Peyer's patch (tissue), 4 donors: ENCODE results near the gene VSIR. TPM values are rescaled to one million over a fixed set of nuclear protein-coding genes. Genes with fewer than 3 reads are reported as not detected.

ENCODE experiments used
- DNase-seq, 3 donors: peaks; one replicate each; pipeline ENCODE4 v3.0.0-alpha.2; 2017 to 2019
- H3K27ac ChIP-seq, 4 donors: fragments of 200-600 bp; sonication (generic); one replicate each; pipeline ENCODE4 v1.5.1; 2016 to 2019
- H3K27me3 ChIP-seq, 2 donors: fragments of 200-600 bp; sonication (generic); one replicate each; pipeline ENCODE4 v1.5.1; 2019
- H3K36me3 ChIP-seq, 3 donors: fragments of 200-600 bp; sonication (generic); one replicate each; pipeline ENCODE4 v1.5.1; 2016 to 2019
- H3K4me1 ChIP-seq, 4 donors: fragments of 200-600 bp; sonication (generic); one replicate each; pipeline ENCODE4 v1.5.1; 2016 to 2019
- H3K4me3 ChIP-seq, 4 donors: fragments of 200-600 bp; sonication (generic); 1 replicate in 3 of 4; 2 replicates in 1 of 4; pipeline ENCODE4 v1.5.1; 2016 to 2019; ENCODE audit warnings: mild to moderate bottlenecking in 1 of 4
- H3K9me3 ChIP-seq, 4 donors: fragments of 200-600 bp; sonication (generic); one replicate each; pipeline ENCODE4 v1.5.1; 2016 to 2019; ENCODE audit warnings: mild to moderate bottlenecking in 1 of 4
- POLR2A ChIP-seq, 2 donors: fragments of 450-650 bp; IDR thresholded peaks; one replicate each; pipeline ENCODE4 v1.5.1; 2017; ENCODE audit warnings: antibody characterized with exemption in 2 of 2, mild to moderate bottlenecking in 2 of 2, moderate library complexity in 2 of 2
- total RNA-seq, 4 donors: library from RNA; depleted of rRNA; stranded (reverse); fragments of >200 nt; gene quantifications; one replicate each; pipeline ENCODE4 v1.1.0, GENCODE V29; 2016
- TF ChIP-seq, protein P1 (sequence below), 6 experiments: fragments of 450-650 bp in 4 of 6; fragments of 200-600 bp in 2 of 6; sonication (generic) in 1 of 6; IDR thresholded peaks; one replicate each; pipeline ENCODE4 v1.5.1; 2017 to 2019; ENCODE audit warnings: antibody characterized with exemption in 6 of 6, mild to moderate bottlenecking in 3 of 6, moderate library complexity in 1 of 6

Gene VSIR
- total RNA-seq, 4 donors from 2014 or later, result 38.0 to 169 (median 127) TPM

- Histone ChIP-seq H3K4me1 (peaks cover 19 to 44% (median 43%) of the 10 kb centered on the region in 4 donors), H3K36me3 (no peaks in the 10 kb centered on the region), H3K27me3 (no peaks in the 10 kb centered on the region), H3K27ac (no peak overlapping the region), H3K9me3 (no peaks in the 10 kb centered on the region), H3K4me3 (no peak overlapping the region)
- DNase-seq, result no peak
- no peak for TF ChIP-seq POLR2A (IDR thresholded peaks at IDR 0.05)
- TF ChIP-seq, protein P1, sequence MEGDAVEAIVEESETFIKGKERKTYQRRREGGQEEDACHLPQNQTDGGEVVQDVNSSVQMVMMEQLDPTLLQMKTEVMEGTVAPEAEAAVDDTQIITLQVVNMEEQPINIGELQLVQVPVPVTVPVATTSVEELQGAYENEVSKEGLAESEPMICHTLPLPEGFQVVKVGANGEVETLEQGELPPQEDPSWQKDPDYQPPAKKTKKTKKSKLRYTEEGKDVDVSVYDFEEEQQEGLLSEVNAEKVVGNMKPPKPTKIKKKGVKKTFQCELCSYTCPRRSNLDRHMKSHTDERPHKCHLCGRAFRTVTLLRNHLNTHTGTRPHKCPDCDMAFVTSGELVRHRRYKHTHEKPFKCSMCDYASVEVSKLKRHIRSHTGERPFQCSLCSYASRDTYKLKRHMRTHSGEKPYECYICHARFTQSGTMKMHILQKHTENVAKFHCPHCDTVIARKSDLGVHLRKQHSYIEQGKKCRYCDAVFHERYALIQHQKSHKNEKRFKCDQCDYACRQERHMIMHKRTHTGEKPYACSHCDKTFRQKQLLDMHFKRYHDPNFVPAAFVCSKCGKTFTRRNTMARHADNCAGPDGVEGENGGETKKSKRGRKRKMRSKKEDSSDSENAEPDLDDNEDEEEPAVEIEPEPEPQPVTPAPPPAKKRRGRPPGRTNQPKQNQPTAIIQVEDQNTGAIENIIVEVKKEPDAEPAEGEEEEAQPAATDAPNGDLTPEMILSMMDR (IDR thresholded peaks at IDR 0.05), result no peak
These were observed 48.8 kb downstream of the VSIR start for GRCh38 chr10:71724539-71724938.

GRCh38 chr10:71723311-71723710, 50.0 kb downstream of the VSIR start:
- Histone ChIP-seq H3K27ac (no peak overlapping the region), H3K4me3 (no peak overlapping the region), H3K36me3 (no peaks in the 10 kb centered on the region), H3K9me3 (no peaks in the 10 kb centered on the region), H3K27me3 (no peaks in the 10 kb centered on the region), H3K4me1 (peaks cover 19 to 37% (median 31%) of the 10 kb centered on the region in 4 donors)
- TF ChIP-seq, protein P1 (IDR thresholded peaks at IDR 0.05), result no peak
- no peak for TF ChIP-seq POLR2A (IDR thresholded peaks at IDR 0.05)
- no peak for DNase-seq

DNA sequence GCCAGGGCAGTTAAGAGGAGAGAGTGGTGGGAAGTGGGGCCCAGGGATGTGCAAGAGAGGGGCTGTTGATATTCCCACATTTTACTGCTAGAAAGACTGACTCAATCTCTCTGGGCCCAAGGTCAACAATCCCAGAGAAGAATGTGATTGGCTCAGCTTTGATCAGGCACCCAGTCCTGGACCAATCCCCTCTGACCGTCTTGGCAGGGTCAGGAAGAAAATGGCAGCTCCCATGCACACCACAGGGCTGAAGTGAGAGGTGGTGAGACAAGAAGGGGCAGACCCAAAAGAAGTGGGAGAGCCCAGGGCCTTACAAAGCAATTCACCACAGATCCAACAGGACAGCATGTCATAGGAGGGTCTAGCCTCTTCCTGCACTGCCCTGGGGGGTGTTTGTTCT, 50.5 kb downstream of the VSIR start:
- no peak for DNase-seq
- Histone ChIP-seq H3K9me3 (no peaks in the 10 kb centered on the region), H3K4me3 (no peak overlapping the region), H3K4me1 (peaks cover 19 to 32% (median 27%) of the 10 kb centered on the region in 4 donors), H3K27me3 (no peaks in the 10 kb centered on the region), H3K36me3 (no peaks in the 10 kb centered on the region), H3K27ac (no peak overlapping the region)
- no peak for TF ChIP-seq POLR2A (IDR thresholded peaks at IDR 0.05)
- TF ChIP-seq, protein P1 (IDR thresholded peaks at IDR 0.05), result no peak

- Histone ChIP-seq H3K4me3 (no peak overlapping the region), H3K27ac (no peak overlapping the region), H3K9me3 (no peaks in the 10 kb centered on the region), H3K27me3 (no peaks in the 10 kb centered on the region), H3K36me3 (no peaks in the 10 kb centered on the region), H3K4me1 (peaks cover 5 to 17% (median 13%) of the 10 kb centered on the region in 4 donors)
- no peak for DNase-seq
- TF ChIP-seq, protein P1 (IDR thresholded peaks at IDR 0.05), result no peak
- no peak for TF ChIP-seq POLR2A (IDR thresholded peaks at IDR 0.05)
These were observed 52.0 kb downstream of the VSIR start for GRCh38 chr10:71721313-71721712.

DNA sequence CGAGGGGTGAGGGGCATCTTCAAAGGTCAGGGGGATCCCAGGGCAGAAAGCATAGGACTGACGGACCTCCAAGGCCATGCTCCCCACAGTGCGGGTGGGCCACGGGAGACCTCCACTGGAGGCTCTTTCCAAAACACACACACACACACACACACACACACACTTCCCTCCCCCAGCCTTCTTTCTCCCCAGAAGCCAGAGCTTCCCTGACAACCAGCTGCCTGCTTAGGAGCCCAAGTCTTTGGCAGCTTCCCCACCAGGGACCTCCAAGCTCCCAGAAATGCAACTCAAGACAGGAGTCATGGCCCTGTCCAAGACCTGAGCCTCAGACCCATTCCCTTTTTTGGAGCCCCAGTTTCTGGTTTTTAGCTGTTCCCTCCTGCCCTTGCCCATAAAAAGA, 53.0 kb downstream of the VSIR start:
- no peaks in the 10 kb centered on the region for H3K9me3 ChIP-seq
- H3K4me3 ChIP-seq, result no peak overlapping the region
- H3K27me3 ChIP-seq, result no peaks in the 10 kb centered on the region
- TF ChIP-seq, protein P1 (IDR thresholded peaks at IDR 0.05), result no peak
- no peak for TF ChIP-seq POLR2A (IDR thresholded peaks at IDR 0.05)
- H3K36me3 ChIP-seq, result no peaks in the 10 kb centered on the region
- H3K27ac ChIP-seq, result no peak overlapping the region
- DNase-seq, result no peak
- peaks cover 0 to 9% (median 5%) of the 10 kb centered on the region in 4 donors for H3K4me1 ChIP-seq
